PC-9 (cell line): Measurements from ENCODE around the gene MAGEC3. TPM values are rescaled to one million over a fixed set of nuclear protein-coding genes. Genes with fewer than 3 reads are reported as not detected.

Experiments
- BruUV-seq: library from RNA; stranded (reverse); fragments of 400-500 nt; replicated peaks from 2 replicates; lab custom pipeline; 2021; lab: Mats Ljungman, UMichigan
- CTCF ChIA-PET: fragments of 300-600 bp; sonication (Branson Sonifier 250); formaldehyde crosslinking; loops from one replicate; lab custom pipeline; 2022; ENCODE audit warnings: antibody characterized with exemption; lab: Charles Lee
- POLR2A ChIA-PET: fragments of 300-600 bp; sonication (Branson Sonifier 250); formaldehyde crosslinking; loops from one replicate; lab custom pipeline; 2022; ENCODE audit warnings: antibody characterized with exemption; ENCODE audit not compliant: unreplicated experiment; lab: Charles Lee
- DNase-seq, 2 experiments: peaks; one replicate each; pipeline versions ENCODE4 v3.0.0 to v3.0.0-alpha.2; 2015 to 2022; ENCODE audit warnings: mixed read lengths in 1 of 2
- H2AFZ ChIP-seq: fragments of 200-600 bp; sonication (generic); 2 replicates; pipeline ENCODE4 v1.8.1; 2017; ENCODE audit warnings: antibody characterized with exemption
- H3F3A ChIP-seq: fragments of 200-600 bp; sonication (generic); 2 replicates; pipeline ENCODE4 v1.8.1; 2017; ENCODE audit warnings: antibody characterized with exemption, mild to moderate bottlenecking, low read depth; ENCODE audit not compliant: insufficient read depth
- H3K27ac ChIP-seq: fragments of 200-600 bp; sonication (generic); 2 replicates; pipeline ENCODE4 v1.6.1; 2016; ENCODE audit warnings: mixed run types
- H3K27me3 ChIP-seq: fragments of 200-600 bp; sonication (generic); 2 replicates; pipeline ENCODE4 v1.6.1; 2016; ENCODE audit warnings: low read depth, mixed run types; ENCODE audit not compliant: insufficient read depth
- H3K36me3 ChIP-seq: fragments of 200-600 bp; sonication (generic); 2 replicates; pipeline ENCODE4 v1.6.1; 2016; ENCODE audit warnings: low read depth, mixed run types
- H3K4me1 ChIP-seq: fragments of 200-600 bp; sonication (generic); replicated peaks from 2 replicates; pipeline ENCODE4 v1.6.1; 2016; ENCODE audit warnings: mixed run types; ENCODE audit not compliant: insufficient read depth
- H3K4me2 ChIP-seq: fragments of 200-600 bp; sonication (generic); 2 replicates; pipeline ENCODE4 v1.6.1; 2017; ENCODE audit warnings: mixed run types
- H3K4me3 ChIP-seq: fragments of 200-600 bp; sonication (generic); 2 replicates; pipeline ENCODE4 v1.6.1; 2016; ENCODE audit warnings: mixed run types
- H3K79me2 ChIP-seq: fragments of 200-600 bp; sonication (generic); 2 replicates; pipeline ENCODE4 v1.6.1; 2017; ENCODE audit warnings: low read depth, mixed run types
- H3K9me2 ChIP-seq: fragments of 200-600 bp; sonication (generic); 2 replicates; pipeline ENCODE4 v1.8.1; 2017; ENCODE audit warnings: mild to moderate bottlenecking; ENCODE audit not compliant: insufficient read depth
- H3K9me3 ChIP-seq: fragments of 200-600 bp; sonication (generic); 2 replicates; pipeline ENCODE4 v1.8.1; 2016; ENCODE audit warnings: low read depth; ENCODE audit not compliant: insufficient read depth
- H4K20me1 ChIP-seq: fragments of 200-600 bp; sonication (generic); 2 replicates; pipeline ENCODE4 v1.8.1; 2017; ENCODE audit not compliant: insufficient read depth
- EZH2 ChIP-seq: fragments of 200-600 bp; sonication (generic); IDR thresholded peaks from 2 replicates; pipeline ENCODE4 v1.8.0; 2017; ENCODE audit warnings: antibody characterized with exemption, low read depth
- intact Hi-C: fragments of 100-400 bp; cut with micrococcal nuclease; formaldehyde crosslinking; loops from one replicate; pipeline ENCODE4 v1.10.0; 2022; ENCODE audit not compliant: unreplicated experiment
- total RNA-seq: library from RNA; stranded (reverse); gene quantifications from 2 replicates; pipeline ENCODE4 v1.2.3, GENCODE V29; 2021
- TF ChIP-seq, protein P1 (sequence below): fragments of 200-600 bp; sonication (generic); conservative IDR thresholded peaks from 2 replicates; pipeline ENCODE4 v1.6.1; 2017; ENCODE audit warnings: mixed run types, antibody characterized with exemption, mild to moderate bottlenecking, moderate library complexity

MAGEC3 gene
- total RNA-seq, 1 experiment from 2014 or later, result not detected

DNA sequence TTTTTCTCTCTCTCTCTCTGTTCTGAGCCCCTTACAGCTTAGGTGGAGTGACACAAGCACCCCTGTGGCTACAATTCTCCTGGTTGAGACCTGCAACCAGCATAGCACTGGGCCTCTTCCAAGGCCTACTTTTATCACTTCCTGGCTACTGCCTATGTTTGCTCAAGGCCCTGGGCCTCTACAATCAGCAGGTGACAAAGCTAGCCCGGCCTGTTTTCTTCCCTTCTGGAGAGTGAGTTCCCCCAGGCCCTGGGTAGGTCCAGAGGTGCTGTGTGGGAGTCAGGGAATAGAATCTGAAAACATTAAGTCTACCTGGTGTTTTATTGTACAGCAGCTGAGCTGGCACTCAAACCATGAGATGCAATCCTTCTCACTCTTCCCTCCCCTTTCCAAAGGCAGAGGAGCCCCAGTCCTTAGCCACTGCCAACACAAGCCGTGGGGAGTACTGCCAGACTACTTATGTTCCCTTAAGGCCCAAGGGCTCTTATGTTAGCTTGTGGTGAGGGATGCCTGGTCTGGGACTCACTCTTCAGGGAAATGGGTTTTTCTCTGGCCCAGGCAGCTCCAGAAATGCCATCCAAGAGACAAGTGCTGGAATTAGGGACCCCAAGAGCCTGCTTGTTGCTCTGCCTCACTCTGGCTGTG lies 23.8 kb upstream of the MAGEC3 start:
- BruUV-seq, result no TSS peak
- H4K20me1 ChIP-seq, result no peaks in the 10 kb centered on the region
- no peak overlapping the region for H3K4me3 ChIP-seq
- H2AFZ ChIP-seq, result no peak overlapping the region
- no peaks in the 10 kb centered on the region for H3K27me3 ChIP-seq
- no peak overlapping the region for H3K4me2 ChIP-seq
- H3K4me1 ChIP-seq, result no peaks in the 10 kb centered on the region
- no peak overlapping the region for H3K27ac ChIP-seq
- CTCF ChIA-PET, result no interaction called here
- H3K36me3 ChIP-seq, result no peaks in the 10 kb centered on the region
- H3F3A ChIP-seq, result no peaks in the 10 kb centered on the region
- POLR2A ChIA-PET, result no interaction called here
- H3K9me2 ChIP-seq, result no peaks in the 10 kb centered on the region
- no peaks in the 10 kb centered on the region for H3K79me2 ChIP-seq
- DNase-seq, result no peak
- H3K9me3 ChIP-seq, result no peaks in the 10 kb centered on the region
- TF ChIP-seq, protein P1, sequence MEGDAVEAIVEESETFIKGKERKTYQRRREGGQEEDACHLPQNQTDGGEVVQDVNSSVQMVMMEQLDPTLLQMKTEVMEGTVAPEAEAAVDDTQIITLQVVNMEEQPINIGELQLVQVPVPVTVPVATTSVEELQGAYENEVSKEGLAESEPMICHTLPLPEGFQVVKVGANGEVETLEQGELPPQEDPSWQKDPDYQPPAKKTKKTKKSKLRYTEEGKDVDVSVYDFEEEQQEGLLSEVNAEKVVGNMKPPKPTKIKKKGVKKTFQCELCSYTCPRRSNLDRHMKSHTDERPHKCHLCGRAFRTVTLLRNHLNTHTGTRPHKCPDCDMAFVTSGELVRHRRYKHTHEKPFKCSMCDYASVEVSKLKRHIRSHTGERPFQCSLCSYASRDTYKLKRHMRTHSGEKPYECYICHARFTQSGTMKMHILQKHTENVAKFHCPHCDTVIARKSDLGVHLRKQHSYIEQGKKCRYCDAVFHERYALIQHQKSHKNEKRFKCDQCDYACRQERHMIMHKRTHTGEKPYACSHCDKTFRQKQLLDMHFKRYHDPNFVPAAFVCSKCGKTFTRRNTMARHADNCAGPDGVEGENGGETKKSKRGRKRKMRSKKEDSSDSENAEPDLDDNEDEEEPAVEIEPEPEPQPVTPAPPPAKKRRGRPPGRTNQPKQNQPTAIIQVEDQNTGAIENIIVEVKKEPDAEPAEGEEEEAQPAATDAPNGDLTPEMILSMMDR, result no peak
- no peak for TF ChIP-seq EZH2
- intact Hi-C loops, result no loop called here

DNA sequence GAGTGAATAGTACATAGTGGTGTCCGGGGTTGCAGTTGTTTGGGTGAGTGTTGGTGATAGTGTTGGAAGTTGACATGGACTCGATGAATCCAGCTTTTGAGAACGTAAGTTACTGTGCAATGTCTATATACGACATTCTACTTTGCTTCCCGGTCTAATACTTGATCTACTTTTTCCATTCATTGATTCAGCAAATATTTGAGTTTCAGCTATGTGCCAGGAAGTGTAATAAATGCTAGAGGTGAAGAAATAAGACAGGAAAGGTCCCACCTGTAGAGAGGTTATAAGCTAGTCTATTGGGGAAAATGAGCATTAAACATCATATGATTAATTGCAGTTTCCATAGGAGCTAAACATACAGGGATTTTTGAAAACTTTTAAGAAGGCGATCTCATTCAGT lies 22.2 kb upstream of the MAGEC3 start:
- TF ChIP-seq, protein P1, result no peak
- TF ChIP-seq EZH2, result no peak
- H3K4me1 ChIP-seq, result no peaks in the 10 kb centered on the region
- no peaks in the 10 kb centered on the region for H3F3A ChIP-seq
- ChIA-PET POLR2A (no interaction called here), CTCF (no interaction called here)
- DNase-seq, result no peak
- no peak overlapping the region for H3K27ac ChIP-seq
- no peaks in the 10 kb centered on the region for H3K9me3 ChIP-seq
- H4K20me1 ChIP-seq, result no peaks in the 10 kb centered on the region
- H3K36me3 ChIP-seq, result no peaks in the 10 kb centered on the region
- H3K9me2 ChIP-seq, result no peaks in the 10 kb centered on the region
- no peaks in the 10 kb centered on the region for H3K79me2 ChIP-seq
- H3K27me3 ChIP-seq, result no peaks in the 10 kb centered on the region
- no peak overlapping the region for H3K4me2 ChIP-seq
- no TSS peak for BruUV-seq
- intact Hi-C loops, result no loop called here
- H2AFZ ChIP-seq, result no peak overlapping the region
- H3K4me3 ChIP-seq, result no peak overlapping the region

DNA sequence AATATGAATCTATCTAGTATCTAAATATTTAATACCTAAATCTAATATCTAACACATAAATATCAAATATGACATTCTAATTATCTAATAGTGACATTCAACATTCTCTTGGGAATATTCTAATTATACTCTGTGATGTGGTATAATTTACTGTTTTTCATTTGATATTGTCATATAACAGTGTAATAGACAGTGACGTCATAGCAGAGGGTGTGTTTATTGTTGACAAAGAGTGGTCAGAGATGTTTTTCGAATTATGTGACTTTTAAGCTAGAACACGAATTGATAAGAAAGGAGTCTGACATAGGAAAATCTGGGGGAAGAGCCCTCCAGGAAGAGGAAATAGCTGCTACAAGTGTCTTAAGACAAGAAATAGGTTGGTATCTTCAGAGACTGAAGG lies 5.9 kb upstream of the MAGEC3 start:
- H3K27ac ChIP-seq, result no peak overlapping the region
- H3K4me1 ChIP-seq, result no peaks in the 10 kb centered on the region
- BruUV-seq, result no TSS peak
- no peaks in the 10 kb centered on the region for H3F3A ChIP-seq
- no peaks in the 10 kb centered on the region for H4K20me1 ChIP-seq
- intact Hi-C loops, result no loop called here
- no peaks in the 10 kb centered on the region for H3K9me3 ChIP-seq
- H3K4me2 ChIP-seq, result no peak overlapping the region
- no peak overlapping the region for H2AFZ ChIP-seq
- H3K79me2 ChIP-seq, result no peaks in the 10 kb centered on the region
- H3K27me3 ChIP-seq, result no peaks in the 10 kb centered on the region
- CTCF ChIA-PET, result no interaction called here
- no peaks in the 10 kb centered on the region for H3K36me3 ChIP-seq
- no peak for DNase-seq
- POLR2A ChIA-PET, result no interaction called here
- no peak for TF ChIP-seq EZH2
- TF ChIP-seq, protein P1, result no peak
- no peak overlapping the region for H3K4me3 ChIP-seq
- no peaks in the 10 kb centered on the region for H3K9me2 ChIP-seq
